ENCODE data around the gene GBE1.

GBE1 gene

GRCh38 chr3:81793410-81793809 is 32.0 kb upstream of the GBE1 start:
- no peak overlapping the region for H3K4me3 ChIP-seq (replicated peaks; ENCODE audit: insufficient read depth, low read length)
- TF ChIP-seq GABPA (IDR thresholded peaks at IDR 0.05; ENCODE audit: low read depth) (no peak), REST (IDR thresholded peaks at IDR 0.05; ENCODE audit: insufficient replicate concordance, low read depth) (no peak)

GRCh38 chr3:81790117-81790516 is 28.7 kb upstream of the GBE1 start:
- no peaks in the 10 kb centered on the region for H3K27me3 ChIP-seq (ENCODE audit: insufficient read depth, poor library complexity, severe bottlenecking)
- H3K27ac ChIP-seq (replicated peaks) = no peak overlapping the region
- TF ChIP-seq CTCF (IDR thresholded peaks at IDR 0.05; ENCODE audit: insufficient read depth, low read length) = no peak
- no peak for TF ChIP-seq POLR2AphosphoS5 (IDR thresholded peaks at IDR 0.05; ENCODE audit: low read depth)
- TF ChIP-seq GABPA (IDR thresholded peaks at IDR 0.05; ENCODE audit: low read depth) = no peak
- TF ChIP-seq SPI1 (IDR thresholded peaks at IDR 0.05; ENCODE audit: borderline replicate concordance, low read depth) = no peak
- no peak for TF ChIP-seq REST (IDR thresholded peaks at IDR 0.05; ENCODE audit: insufficient replicate concordance, low read depth)
- no peak overlapping the region for H3K4me3 ChIP-seq (replicated peaks; ENCODE audit: insufficient read depth, low read length)
- DNase-seq (ENCODE audit: low read depth in 1 of 2, low spot score in 1 of 2) = no peak

More at GRCh38 chr3:81793410-81793809, 32.0 kb upstream of the GBE1 start:
- no peak for DNase-seq (ENCODE audit: low read depth in 1 of 2, low spot score in 1 of 2)
- H3K27ac ChIP-seq (replicated peaks) = no peak overlapping the region
- H3K27me3 ChIP-seq (ENCODE audit: insufficient read depth, poor library complexity, severe bottlenecking) = no peaks in the 10 kb centered on the region

- peak in 1 of 2 experiments; percentile 11 for DNase-seq (ENCODE audit: low read depth in 1 of 2, low spot score in 1 of 2)
- Histone ChIP-seq H3K27ac (replicated peaks) (no peak overlapping the region), H3K4me3 (replicated peaks; ENCODE audit: insufficient read depth, low read length) (no peak overlapping the region), H3K27me3 (ENCODE audit: insufficient read depth, poor library complexity, severe bottlenecking) (no peaks in the 10 kb centered on the region)
- TF ChIP-seq CTCF (IDR thresholded peaks at IDR 0.05; ENCODE audit: insufficient read depth, low read length) (no peak), GABPA (IDR thresholded peaks at IDR 0.05; ENCODE audit: low read depth) (no peak), POLR2AphosphoS5 (IDR thresholded peaks at IDR 0.05; ENCODE audit: low read depth) (no peak), SPI1 (IDR thresholded peaks at IDR 0.05; ENCODE audit: borderline replicate concordance, low read depth) (no peak), REST (IDR thresholded peaks at IDR 0.05; ENCODE audit: insufficient replicate concordance, low read depth) (no peak)
Measured at GRCh38 chr3:81789691-81790090, 28.2 kb upstream of the GBE1 start.

GRCh38 chr3:81788610-81789009 is 27.2 kb upstream of the GBE1 start:
- Histone ChIP-seq H3K4me3 (replicated peaks; ENCODE audit: insufficient read depth, low read length) (no peak overlapping the region), H3K27ac (replicated peaks) (no peak overlapping the region), H3K27me3 (ENCODE audit: insufficient read depth, poor library complexity, severe bottlenecking) (no peaks in the 10 kb centered on the region)
- TF ChIP-seq SPI1 (IDR thresholded peaks at IDR 0.05; ENCODE audit: borderline replicate concordance, low read depth) (no peak), GABPA (IDR thresholded peaks at IDR 0.05; ENCODE audit: low read depth) (no peak), CTCF (IDR thresholded peaks at IDR 0.05; ENCODE audit: insufficient read depth, low read length) (no peak), POLR2AphosphoS5 (IDR thresholded peaks at IDR 0.05; ENCODE audit: low read depth) (no peak), REST (IDR thresholded peaks at IDR 0.05; ENCODE audit: insufficient replicate concordance, low read depth) (no peak)
- no peak for DNase-seq (ENCODE audit: low read depth in 1 of 2, low spot score in 1 of 2)
